ENCODE data around the gene GANC. TPM values are rescaled to one million over a fixed set of nuclear protein-coding genes. Genes with fewer than 3 reads are reported as not detected.
"Not testable (repeated sequence)": the region's sequence is repeated elsewhere in the genome, so short reads cannot be mapped to it uniquely, and the experiment has no call there.

Gene GANC
- total RNA-seq, 1 experiment from 2014 or later, result 31.1 TPM

DNA sequence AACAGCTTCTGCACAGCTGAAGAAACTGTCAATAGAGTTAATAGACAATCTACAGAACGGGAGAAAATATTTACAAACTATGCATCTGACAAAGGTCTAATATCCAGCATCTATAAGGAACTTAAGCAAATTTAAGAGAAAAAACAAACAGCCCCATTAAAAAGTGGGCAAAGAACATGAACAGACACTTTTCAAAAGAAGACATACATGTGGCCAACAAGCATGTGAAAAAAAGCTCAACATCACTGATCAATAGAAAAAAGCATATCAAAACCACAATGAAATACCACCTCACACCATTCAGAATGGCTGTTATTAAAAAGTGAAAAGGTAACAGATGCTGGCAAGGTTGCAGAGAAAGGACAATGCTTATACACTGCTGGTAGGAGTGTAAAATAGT is 63.6 kb downstream of the GANC start:
- H4K20me1 ChIP-seq (ENCODE audit: insufficient read depth, low read depth, low read length); H3K4me1 ChIP-seq (ENCODE audit: low read length); DNase-seq; H3K9me2 ChIP-seq (replicated peaks; ENCODE audit: insufficient read depth, low read length); H3K4me2 ChIP-seq (ENCODE audit: low read depth, low read length, poor library complexity, severe bottlenecking); H3K27ac ChIP-seq (ENCODE audit: low read length); H2AFZ ChIP-seq (ENCODE audit: low read length); H3K9ac ChIP-seq (ENCODE audit: low read length); H3K79me2 ChIP-seq (ENCODE audit: low read length); H3K27me3 ChIP-seq (ENCODE audit: low read length); H3K4me3 ChIP-seq (ENCODE audit: low read length); H3K36me3 ChIP-seq (ENCODE audit: insufficient read depth, low read length): not testable (repeated sequence)
- H3K9me3 ChIP-seq (ENCODE audit: low read length), result peaks cover 15% of the 10 kb centered on the region

DNA sequence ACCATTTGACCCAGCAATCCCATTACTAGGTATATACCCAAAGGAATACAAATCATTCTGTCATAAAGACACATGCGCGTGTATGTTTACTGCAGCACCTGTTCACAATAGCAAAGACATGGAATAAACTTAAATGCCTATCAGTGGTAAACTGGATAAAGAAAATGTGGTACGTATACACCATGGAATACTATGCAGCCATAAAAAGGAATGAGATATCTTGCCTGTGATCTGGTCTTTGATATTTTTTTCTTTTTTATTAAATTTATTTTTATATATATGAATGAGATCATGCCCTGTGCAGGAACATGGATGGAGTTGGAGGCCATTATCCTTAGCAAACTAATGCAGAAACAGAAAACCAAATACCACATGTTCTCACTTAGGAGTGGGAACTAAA is 64.1 kb downstream of the GANC start:
- H3K79me2 ChIP-seq (ENCODE audit: low read length); H3K9ac ChIP-seq (ENCODE audit: low read length); H4K20me1 ChIP-seq (ENCODE audit: insufficient read depth, low read depth, low read length); H3K36me3 ChIP-seq (ENCODE audit: insufficient read depth, low read length); H3K4me2 ChIP-seq (ENCODE audit: low read depth, low read length, poor library complexity, severe bottlenecking); H3K9me2 ChIP-seq (replicated peaks; ENCODE audit: insufficient read depth, low read length); H2AFZ ChIP-seq (ENCODE audit: low read length); H3K4me1 ChIP-seq (ENCODE audit: low read length); DNase-seq; H3K27ac ChIP-seq (ENCODE audit: low read length); H3K4me3 ChIP-seq (ENCODE audit: low read length); H3K27me3 ChIP-seq (ENCODE audit: low read length): not testable (repeated sequence)
- H3K9me3 ChIP-seq (ENCODE audit: low read length), result peaks cover 15% of the 10 kb centered on the region

DNA sequence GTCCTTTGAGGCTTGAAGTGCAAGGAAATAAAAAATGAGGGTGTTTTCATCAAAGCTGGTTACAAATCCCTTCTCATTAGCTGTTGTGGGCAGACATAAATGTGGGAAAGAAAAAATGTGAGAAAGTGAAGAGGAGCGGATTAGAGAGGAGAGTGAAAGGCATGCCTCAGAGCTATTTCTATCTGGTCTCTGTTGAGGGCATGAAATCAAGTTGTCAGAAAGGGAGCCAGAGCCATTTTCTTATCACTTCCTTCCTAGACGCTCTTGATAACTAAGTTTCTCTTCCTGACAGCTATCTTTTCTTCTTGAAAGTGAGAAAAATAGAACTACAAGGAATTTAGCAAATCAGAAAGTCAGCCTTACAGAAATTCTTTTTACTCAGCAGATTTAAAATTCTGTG is 65.5 kb downstream of the GANC start:
- H3K4me2 ChIP-seq (ENCODE audit: low read depth, low read length, poor library complexity, severe bottlenecking), result no peak overlapping the region
- no peak overlapping the region for H3K4me3 ChIP-seq (ENCODE audit: low read length)
- H3K4me1 ChIP-seq (ENCODE audit: low read length), result no peaks in the 10 kb centered on the region
- no peak overlapping the region for H3K9ac ChIP-seq (ENCODE audit: low read length)
- H3K9me2 ChIP-seq (replicated peaks; ENCODE audit: insufficient read depth, low read length), result no peaks in the 10 kb centered on the region
- H2AFZ ChIP-seq (ENCODE audit: low read length), result no peak overlapping the region
- H3K9me3 ChIP-seq (ENCODE audit: low read length), result peaks cover 15% of the 10 kb centered on the region
- no peaks in the 10 kb centered on the region for H4K20me1 ChIP-seq (ENCODE audit: insufficient read depth, low read depth, low read length)
- no peak for DNase-seq
- no peaks in the 10 kb centered on the region for H3K79me2 ChIP-seq (ENCODE audit: low read length)
- no peaks in the 10 kb centered on the region for H3K27me3 ChIP-seq (ENCODE audit: low read length)
- no peak overlapping the region for H3K27ac ChIP-seq (ENCODE audit: low read length)
- peaks cover 3% of the 10 kb centered on the region for H3K36me3 ChIP-seq (ENCODE audit: insufficient read depth, low read length)

DNA sequence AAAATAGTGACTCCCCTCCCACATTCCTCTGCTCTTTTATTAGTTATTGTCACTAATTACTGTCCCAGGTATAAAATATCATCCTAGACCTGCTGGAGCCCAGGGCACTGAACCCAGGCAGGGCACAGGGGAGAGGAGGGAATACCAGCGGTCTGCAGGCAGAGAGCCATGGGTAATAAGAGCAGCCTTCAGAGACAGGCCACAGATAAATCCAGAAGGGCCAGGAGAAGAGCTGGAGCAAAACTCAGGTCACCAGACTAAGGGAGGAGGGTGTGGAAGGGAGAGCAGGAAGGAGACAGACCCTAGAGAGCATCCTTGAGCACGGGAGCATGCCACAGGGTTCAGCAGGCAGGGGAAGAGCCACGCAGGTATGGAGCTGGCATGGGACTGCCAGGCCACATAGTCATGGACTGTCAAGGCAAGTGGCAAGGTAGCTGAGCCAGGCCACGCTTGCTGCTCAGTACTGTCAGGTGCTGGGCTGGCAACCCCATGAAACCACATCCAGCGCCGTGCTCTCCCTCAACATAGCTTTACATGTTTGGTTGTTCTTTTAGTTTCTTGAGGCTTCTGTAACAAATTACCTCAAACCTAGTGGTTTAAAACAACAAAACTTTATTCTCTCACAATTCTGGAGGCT is 70.7 kb downstream of the GANC start:
- no peaks in the 10 kb centered on the region for H3K4me1 ChIP-seq (ENCODE audit: low read length)
- H3K9ac ChIP-seq (ENCODE audit: low read length), result no peak overlapping the region
- H3K9me3 ChIP-seq (ENCODE audit: low read length), result no peaks in the 10 kb centered on the region
- H4K20me1 ChIP-seq (ENCODE audit: insufficient read depth, low read depth, low read length), result no peaks in the 10 kb centered on the region
- no peaks in the 10 kb centered on the region for H3K79me2 ChIP-seq (ENCODE audit: low read length)
- no peak for DNase-seq
- H3K4me3 ChIP-seq (ENCODE audit: low read length), result no peak overlapping the region
- H2AFZ ChIP-seq (ENCODE audit: low read length), result no peak overlapping the region
- H3K36me3 ChIP-seq (ENCODE audit: insufficient read depth, low read length), result no peaks in the 10 kb centered on the region; the same call in 1 of the 2 replicates
- H3K4me2 ChIP-seq (ENCODE audit: low read depth, low read length, poor library complexity, severe bottlenecking), result no peak overlapping the region
- no peaks in the 10 kb centered on the region for H3K27me3 ChIP-seq (ENCODE audit: low read length)
- no peaks in the 10 kb centered on the region for H3K9me2 ChIP-seq (replicated peaks; ENCODE audit: insufficient read depth, low read length)
- no peak overlapping the region for H3K27ac ChIP-seq (ENCODE audit: low read length)

DNA sequence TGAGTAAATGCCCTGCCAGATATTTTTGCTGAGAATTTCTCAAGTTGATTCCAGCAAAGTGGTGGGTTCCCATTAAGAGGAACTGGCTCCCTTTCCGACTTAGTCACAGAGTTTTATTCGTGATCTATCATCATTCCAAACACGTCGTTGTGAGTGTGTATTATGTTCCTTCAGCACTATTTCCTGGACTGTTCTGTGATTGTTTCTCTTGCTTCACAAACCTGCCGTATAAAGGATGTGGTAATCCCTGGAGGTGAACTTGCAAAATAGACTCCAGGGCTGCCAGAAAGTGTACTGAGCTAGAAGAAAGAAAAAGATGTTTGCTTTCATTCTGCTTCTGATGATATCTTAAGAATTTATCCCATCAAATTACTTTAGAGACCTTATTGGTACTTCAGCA is 71.8 kb downstream of the GANC start:
- no peaks in the 10 kb centered on the region for H3K4me1 ChIP-seq (ENCODE audit: low read length)
- no peaks in the 10 kb centered on the region for H3K9me3 ChIP-seq (ENCODE audit: low read length)
- H3K27me3 ChIP-seq (ENCODE audit: low read length), result no peaks in the 10 kb centered on the region
- DNase-seq, result no peak
- H3K27ac ChIP-seq (ENCODE audit: low read length), result no peak overlapping the region
- H3K9me2 ChIP-seq (replicated peaks; ENCODE audit: insufficient read depth, low read length), result no peaks in the 10 kb centered on the region
- H3K36me3 ChIP-seq (ENCODE audit: insufficient read depth, low read length), result peaks cover 4% of the 10 kb centered on the region; the same call in 1 of the 2 replicates
- H3K4me2 ChIP-seq (ENCODE audit: low read depth, low read length, poor library complexity, severe bottlenecking), result no peak overlapping the region
- H3K4me3 ChIP-seq (ENCODE audit: low read length), result no peak overlapping the region
- H4K20me1 ChIP-seq (ENCODE audit: insufficient read depth, low read depth, low read length), result no peaks in the 10 kb centered on the region
- no peak overlapping the region for H2AFZ ChIP-seq (ENCODE audit: low read length)
- H3K79me2 ChIP-seq (ENCODE audit: low read length), result no peaks in the 10 kb centered on the region
- H3K9ac ChIP-seq (ENCODE audit: low read length), result no peak overlapping the region

DNA sequence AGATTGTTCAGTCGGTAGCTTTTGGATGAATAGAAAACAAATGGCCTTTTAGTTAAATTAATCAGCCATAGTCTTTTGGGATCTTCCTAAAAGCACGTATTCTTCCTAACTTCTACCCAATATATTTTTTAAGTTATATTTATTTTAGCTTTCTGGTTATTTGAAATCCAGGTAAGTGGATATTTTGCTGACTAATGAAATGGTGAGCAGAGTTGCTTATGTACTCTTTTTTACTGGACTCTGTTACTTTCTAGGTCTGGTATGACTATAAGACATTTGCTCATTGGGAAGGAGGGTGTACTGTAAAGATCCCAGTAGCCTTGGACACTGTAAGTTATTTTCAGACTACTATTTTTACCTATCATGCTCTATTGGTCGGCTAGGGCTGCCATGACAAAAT is 72.5 kb downstream of the GANC start:
- Histone ChIP-seq H3K27ac (ENCODE audit: low read length) (no peak overlapping the region), H3K9me3 (ENCODE audit: low read length) (no peaks in the 10 kb centered on the region), H3K9ac (ENCODE audit: low read length) (no peak overlapping the region), H3K4me3 (ENCODE audit: low read length) (no peak overlapping the region), H3K4me2 (ENCODE audit: low read depth, low read length, poor library complexity, severe bottlenecking) (no peak overlapping the region), H3K27me3 (ENCODE audit: low read length) (no peaks in the 10 kb centered on the region), H3K36me3 (ENCODE audit: insufficient read depth, low read length) (peaks cover 4% of the 10 kb centered on the region; the same call in 1 of the 2 replicates), H2AFZ (ENCODE audit: low read length) (no peak overlapping the region), H3K79me2 (ENCODE audit: low read length) (no peaks in the 10 kb centered on the region), H3K4me1 (ENCODE audit: low read length) (no peaks in the 10 kb centered on the region), H3K9me2 (replicated peaks; ENCODE audit: insufficient read depth, low read length) (no peaks in the 10 kb centered on the region), H4K20me1 (ENCODE audit: insufficient read depth, low read depth, low read length) (no peaks in the 10 kb centered on the region)
- no peak for DNase-seq

DNA sequence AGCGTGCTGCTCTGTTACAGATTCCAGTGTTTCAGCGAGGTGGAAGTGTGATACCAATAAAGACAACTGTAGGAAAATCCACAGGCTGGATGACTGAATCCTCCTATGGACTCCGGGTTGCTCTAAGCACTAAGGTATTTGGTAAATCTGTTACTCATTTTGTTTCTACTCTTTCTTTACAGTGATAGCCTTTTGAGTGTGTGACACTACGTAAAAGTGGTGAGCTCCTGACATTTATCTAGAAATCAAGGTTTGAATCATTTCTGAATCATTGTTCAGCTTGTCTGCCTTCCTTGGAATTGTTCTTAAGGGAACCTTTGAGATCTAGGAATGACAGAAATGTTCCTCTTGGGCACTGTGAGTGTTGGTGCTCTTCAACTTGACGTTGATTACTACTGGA is 75.1 kb downstream of the GANC start:
- Histone ChIP-seq H3K9me2 (replicated peaks; ENCODE audit: insufficient read depth, low read length) (no peaks in the 10 kb centered on the region), H3K36me3 (ENCODE audit: insufficient read depth, low read length) (peaks cover 7% of the 10 kb centered on the region; the same call in 1 of the 2 replicates), H4K20me1 (ENCODE audit: insufficient read depth, low read depth, low read length) (no peaks in the 10 kb centered on the region), H2AFZ (ENCODE audit: low read length) (no peak overlapping the region), H3K9me3 (ENCODE audit: low read length) (no peaks in the 10 kb centered on the region), H3K27me3 (ENCODE audit: low read length) (no peaks in the 10 kb centered on the region), H3K79me2 (ENCODE audit: low read length) (no peaks in the 10 kb centered on the region), H3K4me1 (ENCODE audit: low read length) (no peaks in the 10 kb centered on the region), H3K27ac (ENCODE audit: low read length) (no peak overlapping the region), H3K4me2 (ENCODE audit: low read depth, low read length, poor library complexity, severe bottlenecking) (no peak overlapping the region), H3K9ac (ENCODE audit: low read length) (no peak overlapping the region), H3K4me3 (ENCODE audit: low read length) (no peak overlapping the region)
- DNase-seq, result no peak

DNA sequence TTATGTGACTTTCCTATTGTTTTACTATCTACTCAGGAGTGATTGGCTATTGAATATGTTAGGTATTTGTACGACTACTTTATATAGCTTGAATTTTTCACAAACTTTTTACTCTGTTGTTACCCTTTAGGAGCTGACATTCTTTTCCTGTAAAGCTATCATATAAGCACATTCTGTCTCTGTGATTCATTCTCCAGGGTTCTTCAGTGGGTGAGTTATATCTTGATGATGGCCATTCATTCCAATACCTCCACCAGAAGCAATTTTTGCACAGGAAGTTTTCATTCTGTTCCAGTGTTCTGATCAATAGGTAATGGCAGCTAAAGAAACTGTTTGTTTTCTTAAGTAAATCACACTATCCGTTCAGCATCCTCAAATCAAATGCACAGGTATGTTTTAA is 76.2 kb downstream of the GANC start:
- Histone ChIP-seq H3K9me2 (replicated peaks; ENCODE audit: insufficient read depth, low read length) (no peaks in the 10 kb centered on the region), H3K36me3 (ENCODE audit: insufficient read depth, low read length) (peaks cover 9% of the 10 kb centered on the region; the same call in 1 of the 2 replicates), H3K9ac (ENCODE audit: low read length) (no peak overlapping the region), H3K27me3 (ENCODE audit: low read length) (no peaks in the 10 kb centered on the region), H3K79me2 (ENCODE audit: low read length) (no peaks in the 10 kb centered on the region), H3K9me3 (ENCODE audit: low read length) (no peaks in the 10 kb centered on the region), H3K4me2 (ENCODE audit: low read depth, low read length, poor library complexity, severe bottlenecking) (no peak overlapping the region), H2AFZ (ENCODE audit: low read length) (no peak overlapping the region), H3K4me3 (ENCODE audit: low read length) (no peak overlapping the region), H3K27ac (ENCODE audit: low read length) (no peak overlapping the region), H3K4me1 (ENCODE audit: low read length) (no peaks in the 10 kb centered on the region), H4K20me1 (ENCODE audit: insufficient read depth, low read depth, low read length) (no peaks in the 10 kb centered on the region)
- no peak for DNase-seq
